ENCODE measurements around the gene IL4. TPM values are rescaled to one million over a fixed set of nuclear protein-coding genes. Genes with fewer than 3 reads are reported as not detected.
"Not testable (repeated sequence)": the region's sequence is repeated elsewhere in the genome, so short reads cannot be mapped to it uniquely, and the experiment has no call there.

The IL4 gene
- total RNA-seq, 1 donor from 2014 or later, result not detected

DNA sequence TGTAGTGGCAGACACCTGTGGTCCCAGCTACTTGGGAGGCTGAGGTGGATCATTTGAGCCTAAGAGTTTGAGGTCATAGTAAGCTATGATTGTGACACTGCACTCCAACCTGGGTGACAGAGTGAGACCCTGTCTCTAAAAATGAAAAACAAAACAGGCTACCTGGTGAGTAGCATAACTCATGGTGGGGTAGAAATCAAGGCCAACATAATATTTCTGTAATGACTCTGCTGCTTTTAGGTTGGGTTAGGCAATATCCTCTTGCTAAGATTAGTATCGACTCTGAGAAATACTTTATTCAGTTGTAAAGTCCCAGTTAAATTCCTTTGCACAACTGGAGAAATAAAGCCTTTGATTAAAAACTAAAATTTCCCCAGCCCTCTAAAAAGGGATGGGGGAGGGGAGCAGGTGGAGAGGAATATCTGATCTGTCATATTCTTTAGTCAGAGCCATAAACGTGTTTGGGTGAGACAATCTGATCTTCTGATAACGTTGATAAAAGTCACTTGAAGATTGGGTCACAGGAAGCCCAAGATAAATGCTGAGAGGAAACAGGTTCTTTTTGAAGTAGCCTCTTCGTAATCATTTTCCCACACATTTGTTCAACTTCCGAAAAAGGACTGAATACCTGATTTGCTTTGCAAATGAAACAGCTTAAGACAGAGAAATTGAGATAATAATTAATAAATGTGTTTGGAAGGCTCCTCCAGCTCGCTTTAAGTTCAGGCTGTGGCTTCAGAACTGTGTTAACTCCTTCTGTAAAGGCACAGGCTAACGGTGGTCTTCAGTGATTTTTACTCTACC lies 14.9 kb downstream of the IL4 start:
- Mint-ChIP-seq H3K27me3 (ENCODE audit: low read depth) (no peaks in the 10 kb centered on the region), H3K4me1 (no peaks in the 10 kb centered on the region), H3K9me3 (no peaks in the 10 kb centered on the region), H3K4me3 (no peak overlapping the region), H3K27ac (ENCODE audit: unreplicated experiment) (no peak overlapping the region), H3K36me3 (ENCODE audit: low read depth) (peaks cover 3% of the 10 kb centered on the region)
- no peak for DNase-seq (ENCODE audit: low read depth, low spot score)
- TF ChIP-seq, protein P1, sequence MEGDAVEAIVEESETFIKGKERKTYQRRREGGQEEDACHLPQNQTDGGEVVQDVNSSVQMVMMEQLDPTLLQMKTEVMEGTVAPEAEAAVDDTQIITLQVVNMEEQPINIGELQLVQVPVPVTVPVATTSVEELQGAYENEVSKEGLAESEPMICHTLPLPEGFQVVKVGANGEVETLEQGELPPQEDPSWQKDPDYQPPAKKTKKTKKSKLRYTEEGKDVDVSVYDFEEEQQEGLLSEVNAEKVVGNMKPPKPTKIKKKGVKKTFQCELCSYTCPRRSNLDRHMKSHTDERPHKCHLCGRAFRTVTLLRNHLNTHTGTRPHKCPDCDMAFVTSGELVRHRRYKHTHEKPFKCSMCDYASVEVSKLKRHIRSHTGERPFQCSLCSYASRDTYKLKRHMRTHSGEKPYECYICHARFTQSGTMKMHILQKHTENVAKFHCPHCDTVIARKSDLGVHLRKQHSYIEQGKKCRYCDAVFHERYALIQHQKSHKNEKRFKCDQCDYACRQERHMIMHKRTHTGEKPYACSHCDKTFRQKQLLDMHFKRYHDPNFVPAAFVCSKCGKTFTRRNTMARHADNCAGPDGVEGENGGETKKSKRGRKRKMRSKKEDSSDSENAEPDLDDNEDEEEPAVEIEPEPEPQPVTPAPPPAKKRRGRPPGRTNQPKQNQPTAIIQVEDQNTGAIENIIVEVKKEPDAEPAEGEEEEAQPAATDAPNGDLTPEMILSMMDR (conservative IDR thresholded peaks at IDR 0.05), result no peak

DNA sequence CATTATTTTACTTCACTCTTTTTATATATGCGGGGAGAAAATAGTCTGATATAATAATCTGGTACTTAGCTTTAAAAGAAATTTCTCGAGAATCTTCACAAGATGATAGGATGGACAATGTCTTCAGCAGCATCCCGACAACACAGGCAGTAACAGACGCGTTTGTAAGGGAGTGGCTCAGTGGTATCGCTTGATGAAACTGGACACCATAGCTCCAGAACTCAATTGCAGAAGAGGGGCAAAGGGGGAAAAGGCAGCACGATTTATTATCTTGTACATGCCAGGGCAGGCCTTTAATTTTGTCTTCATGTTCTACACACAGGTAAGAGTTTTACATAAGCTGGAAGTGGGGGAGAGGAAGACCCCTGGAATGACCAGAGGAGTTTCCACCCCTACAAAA lies 15.7 kb downstream of the IL4 start:
- TF ChIP-seq, protein P1 (conservative IDR thresholded peaks at IDR 0.05), result no peak
- H3K27ac Mint-ChIP-seq (ENCODE audit: unreplicated experiment), result no peak overlapping the region
- no peak overlapping the region for H3K4me3 Mint-ChIP-seq
- no peaks in the 10 kb centered on the region for H3K4me1 Mint-ChIP-seq
- no peaks in the 10 kb centered on the region for H3K27me3 Mint-ChIP-seq (ENCODE audit: low read depth)
- H3K36me3 Mint-ChIP-seq (ENCODE audit: low read depth), result peaks cover 3% of the 10 kb centered on the region
- no peak for DNase-seq (ENCODE audit: low read depth, low spot score)
- no peaks in the 10 kb centered on the region for H3K9me3 Mint-ChIP-seq

DNA sequence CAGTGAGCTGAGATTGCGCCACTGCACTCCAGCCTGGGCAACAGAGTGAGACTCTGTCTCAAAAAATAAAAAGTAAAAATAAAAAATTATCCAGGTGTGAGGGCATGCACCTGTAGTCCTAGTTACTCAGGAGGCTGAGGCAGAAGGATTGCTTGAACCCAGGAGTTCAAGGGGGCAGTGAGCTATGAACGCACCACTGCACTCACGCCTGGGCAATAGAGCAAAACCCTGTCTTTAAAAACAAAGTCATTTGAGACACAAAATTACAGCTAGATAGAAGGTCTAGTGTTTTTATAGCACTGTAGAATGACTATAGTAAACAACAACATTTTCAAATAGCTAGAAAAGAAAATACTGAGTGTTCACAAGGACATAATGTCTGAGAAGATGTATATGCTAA lies 16.4 kb downstream of the IL4 start:
- Mint-ChIP-seq H3K4me1 (no peaks in the 10 kb centered on the region), H3K4me3 (no peak overlapping the region), H3K36me3 (ENCODE audit: low read depth) (peaks cover 3% of the 10 kb centered on the region), H3K27me3 (ENCODE audit: low read depth) (no peaks in the 10 kb centered on the region), H3K9me3 (no peaks in the 10 kb centered on the region), H3K27ac (ENCODE audit: unreplicated experiment) (no peak overlapping the region)
- TF ChIP-seq, protein P1 (conservative IDR thresholded peaks at IDR 0.05), result no peak
- no peak for DNase-seq (ENCODE audit: low read depth, low spot score)

DNA sequence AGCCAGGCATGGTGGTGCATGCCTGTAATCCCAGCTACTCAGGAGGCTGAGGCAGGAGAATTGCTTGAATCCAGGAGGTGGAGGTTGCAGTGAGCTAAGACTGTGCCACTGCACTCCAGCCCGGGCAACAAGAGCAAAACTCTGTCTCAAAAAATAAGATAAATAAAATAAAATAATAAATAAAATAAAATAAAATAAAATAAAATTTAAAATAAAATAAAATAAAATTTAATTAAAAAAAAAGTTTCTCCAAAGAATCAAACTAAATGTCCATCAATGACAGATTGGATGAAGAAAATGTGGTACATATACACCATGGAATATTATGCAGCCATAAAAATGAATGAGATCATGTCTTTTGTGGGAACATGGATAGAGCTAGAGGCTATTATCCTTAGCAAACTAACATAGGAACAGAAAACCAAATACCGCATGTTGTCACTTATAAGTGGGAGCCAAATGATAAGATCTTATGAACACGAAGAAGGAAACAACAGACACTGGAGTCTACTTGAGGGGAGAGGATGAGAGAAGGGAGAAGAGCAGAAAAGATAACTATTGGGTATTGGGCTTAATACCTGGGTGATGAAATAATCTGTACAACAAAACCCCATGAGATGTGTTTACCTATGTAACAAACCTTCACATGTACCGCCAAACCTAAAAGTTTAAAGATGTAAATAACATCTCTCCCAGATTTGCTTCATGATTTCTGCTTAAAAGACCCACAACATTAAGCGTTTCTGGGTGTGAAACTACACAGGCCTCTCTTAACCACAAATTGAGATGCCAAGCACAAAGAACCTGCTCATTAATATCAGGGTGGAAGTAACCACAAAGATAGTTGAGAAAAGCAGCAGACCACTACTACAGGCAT lies 18.2 kb downstream of the IL4 start:
- not testable (repeated sequence) for DNase-seq (ENCODE audit: low read depth, low spot score); H3K36me3 Mint-ChIP-seq (ENCODE audit: low read depth); H3K4me3 Mint-ChIP-seq; H3K27ac Mint-ChIP-seq (ENCODE audit: unreplicated experiment); H3K9me3 Mint-ChIP-seq; H3K27me3 Mint-ChIP-seq (ENCODE audit: low read depth); H3K4me1 Mint-ChIP-seq

DNA sequence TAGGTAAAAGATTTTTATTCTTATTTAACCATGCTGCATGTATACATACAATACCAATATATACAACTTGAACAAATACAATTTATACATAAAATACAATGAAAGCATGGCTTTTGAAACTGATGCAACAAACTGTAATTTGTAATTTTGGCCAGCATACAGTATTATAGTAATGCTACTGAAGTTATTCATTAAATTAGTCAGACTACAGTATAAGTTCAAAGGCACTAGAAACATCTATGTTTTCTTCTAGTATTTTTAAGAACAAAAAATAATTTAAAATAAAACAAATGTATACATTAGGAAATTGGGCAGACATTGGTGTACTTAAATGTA lies 18.8 kb downstream of the IL4 start:
- no peaks in the 10 kb centered on the region for H3K4me1 Mint-ChIP-seq
- no peaks in the 10 kb centered on the region for H3K27me3 Mint-ChIP-seq (ENCODE audit: low read depth)

More for the DNA sequence above, 18.8 kb downstream of the IL4 start:
- DNase-seq (ENCODE audit: low read depth, low spot score), result no peak
- Mint-ChIP-seq H3K27ac (ENCODE audit: unreplicated experiment) (no peak overlapping the region), H3K4me3 (no peak overlapping the region), H3K9me3 (no peaks in the 10 kb centered on the region), H3K36me3 (ENCODE audit: low read depth) (peaks cover 3% of the 10 kb centered on the region)
- TF ChIP-seq, protein P1 (conservative IDR thresholded peaks at IDR 0.05), result no peak

Data from neural crest cell (in vitro differentiated cells).